Uterus (tissue), 4 donors: ENCODE results near the gene STK17A. TPM values are rescaled to one million over a fixed set of nuclear protein-coding genes. Genes with fewer than 3 reads are reported as not detected.
"Not testable (repeated sequence)": the region's sequence is repeated elsewhere in the genome, so short reads cannot be mapped to it uniquely, and the experiment has no call there.

Experiments used
- DNase-seq, 2 donors: peaks; one replicate each; pipeline ENCODE4 v3.0.0-alpha.2; 2019 to 2020
- H3K27ac ChIP-seq, 2 donors: fragments of 200-600 bp; sonication (generic); 1 replicate in 1 of 2; 2 replicates in 1 of 2; pipeline ENCODE4 v1.5.1; 2016 to 2018
- H3K27me3 ChIP-seq, 2 donors: fragments of 200-600 bp; sonication (generic); one replicate each; pipeline ENCODE4 v1.5.1; 2018 to 2019; ENCODE audit warnings: control low read depth in 1 of 2
- H3K36me3 ChIP-seq, 2 donors: fragments of 200-600 bp; sonication (generic); one replicate each; pipeline ENCODE4 v1.5.1; 2019; ENCODE audit warnings: control low read depth in 1 of 2
- H3K4me1 ChIP-seq, 2 donors: fragments of 200-600 bp; sonication (generic); one replicate each; pipeline ENCODE4 v1.5.1; 2018 to 2019; ENCODE audit warnings: control low read depth in 1 of 2
- H3K4me3 ChIP-seq, 2 donors: fragments of 200-600 bp; sonication (generic); 1 replicate in 1 of 2; 2 replicates in 1 of 2; pipeline ENCODE4 v1.5.1; 2018 to 2019; ENCODE audit warnings: mild to moderate bottlenecking in 1 of 2
- H3K9me3 ChIP-seq, 2 donors: fragments of 200-600 bp; sonication (generic); one replicate each; pipeline ENCODE4 v1.5.1; 2019; ENCODE audit warnings: control low read depth in 1 of 2
- CTCF ChIP-seq, 4 experiments: fragments of 200-600 bp in 2 of 4; fragments of 450-650 bp in 2 of 4; sonication (generic) in 2 of 4; IDR thresholded peaks; one replicate each; pipeline ENCODE4 v1.5.1; 2016 to 2019; ENCODE audit warnings: antibody characterized with exemption in 4 of 4, mild to moderate bottlenecking in 2 of 4, moderate library complexity in 1 of 4
- POLR2A ChIP-seq, 2 donors: fragments of 450-650 bp; IDR thresholded peaks; one replicate each; pipeline ENCODE4 v1.6.1; 2016; ENCODE audit warnings: antibody characterized with exemption in 2 of 2, mild to moderate bottlenecking in 1 of 2, moderate library complexity in 1 of 2
- intact Hi-C: fragments of 100-400 bp; cut with DNase I; formaldehyde crosslinking; loops from one replicate; pipeline ENCODE4 v1.15.1; 2023; ENCODE audit warnings: low total_unique reads
- total RNA-seq, 4 donors: library from RNA; depleted of rRNA in 3 of 4; stranded (reverse); fragments of >200 nt in 3 of 4; gene quantifications; one replicate each; pipeline versions ENCODE4 v1.1.0 to v1.2.4, GENCODE V29; 2014 to 2023
- donor health status: DM: yes; HTN: yes; CAD: no.

Gene STK17A
- total RNA-seq, 4 donors from 2014 or later, result 2.3 to 25.2 (median 7.5) TPM

DNA sequence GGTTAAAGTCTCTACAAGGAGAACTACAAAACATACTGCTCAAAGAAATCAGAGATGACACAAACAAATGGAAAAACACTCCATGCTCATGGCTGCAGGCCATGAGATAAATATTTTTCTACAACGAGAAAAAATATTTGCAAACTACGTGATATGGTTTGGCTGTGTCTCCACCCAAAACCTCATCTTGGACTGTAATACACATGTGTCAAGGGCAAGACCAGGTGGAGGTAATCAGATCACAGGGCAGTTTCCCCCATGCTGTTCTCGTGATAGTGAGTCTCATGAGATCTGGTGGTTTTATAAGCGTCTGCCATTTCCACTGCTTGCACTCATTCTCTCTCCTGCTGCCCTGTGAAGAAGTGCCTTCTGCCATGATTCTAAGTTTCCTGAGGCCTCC, 88.6 kb downstream of the STK17A start:
- Histone ChIP-seq H3K27me3 (no peaks in the 10 kb centered on the region), H3K27ac (no peak overlapping the region)
- no peak for TF ChIP-seq CTCF (IDR thresholded peaks at IDR 0.05)
- no peak for TF ChIP-seq POLR2A (IDR thresholded peaks at IDR 0.05)

GRCh38 chr7:43673243-43673976, 90.5 kb downstream of the STK17A start:
- intact Hi-C loops, H3K27ac ChIP-seq, H3K4me3 ChIP-seq, DNase-seq, H3K27me3 ChIP-seq, H3K9me3 ChIP-seq, H3K36me3 ChIP-seq, H3K4me1 ChIP-seq: not testable (repeated sequence)

More for the DNA sequence above, 88.6 kb downstream of the STK17A start:
- H3K4me3 ChIP-seq, result no peak overlapping the region
- H3K9me3 ChIP-seq, result no peaks in the 10 kb centered on the region
- intact Hi-C loops, result no loop called here
- H3K4me1 ChIP-seq, result no peaks in the 10 kb centered on the region
- no peak for DNase-seq
- H3K36me3 ChIP-seq, result no peaks in the 10 kb centered on the region

- DNase-seq, result no peak
- Histone ChIP-seq H3K4me1 (no peaks in the 10 kb centered on the region), H3K27ac (no peak overlapping the region), H3K27me3 (no peaks in the 10 kb centered on the region), H3K36me3 (no peaks in the 10 kb centered on the region), H3K4me3 (no peak overlapping the region), H3K9me3 (no peaks in the 10 kb centered on the region)
- TF ChIP-seq POLR2A (IDR thresholded peaks at IDR 0.05) (no peak), CTCF (IDR thresholded peaks at IDR 0.05) (no peak)
- intact Hi-C loops, result no loop called here
Observed at GRCh38 chr7:43674559-43675436, 91.9 kb downstream of the STK17A start.

Other genes starting within 250 kb of the STK17A start
- 10 to 100 TPM; 30.0 to 83.6 (median 76.6) TPM for gene COA1, start 146.4 kb downstream of the STK17A start, total RNA-seq
- 10 to 100 TPM; 20.4 to 93.0 (median 56.5) TPM for gene BLVRA, start 175.6 kb downstream of the STK17A start, total RNA-seq